HCT116 (cell line): ENCODE results near the gene APOBEC3G. TPM values are rescaled to one million over a fixed set of nuclear protein-coding genes. Genes with fewer than 3 reads are reported as not detected.

ENCODE experiments used
- ATAC-seq: fragments of 200-7000 bp; cut with Tn5 transposase; 2 replicates; pipeline ENCODE4 v1.9.1; 2020; ENCODE audit warnings: mild to moderate bottlenecking, moderate library complexity
- BruUV-seq: library from RNA; stranded (reverse); fragments of 400-500 nt; replicated peaks from 2 replicates; lab custom pipeline; 2021; lab: Mats Ljungman, UMichigan
- CTCF ChIA-PET: fragments of 300-600 bp; sonication (Branson Sonifier 250); formaldehyde crosslinking; loops from one replicate; lab custom pipeline; 2021; ENCODE audit warnings: antibody characterized with exemption; lab: Charles Lee
- POLR2A ChIA-PET: fragments of 300-600, 350-600 bp; sonication (Branson Sonifier 250); formaldehyde crosslinking; loops from one replicate; lab custom pipeline; 2021; ENCODE audit warnings: antibody characterized with exemption; lab: Charles Lee
- RAD21 ChIA-PET, 2 experiments: fragments of 300-600 bp; sonication (Branson Sonifier 250); formaldehyde crosslinking; loops; one replicate each; lab custom pipeline; 2023; ENCODE audit warnings: low total read pairs in 2 of 2; ENCODE audit not compliant: uncharacterized antibody in 2 of 2, unreplicated experiment in 2 of 2, low non-redundant PET in 1 of 2; lab: Charles Lee
- DNase-seq: peaks from one replicate; pipeline ENCODE4 v3.0.0-alpha.2; 2010; ENCODE audit warnings: low read depth, low spot score
- H2AFZ ChIP-seq: fragments of 200-600 bp; shearing (Covaris generic), sonication (generic); 2 replicates; pipeline ENCODE4 v1.6.1; 2017; ENCODE audit warnings: low read depth, mixed run types, mixed read lengths, antibody characterized with exemption, low read length; ENCODE audit not compliant: poor library complexity, severe bottlenecking
- H3K27ac ChIP-seq: 2 replicates; pipeline ENCODE4 v1.5.1; 2012; ENCODE audit warnings: low read depth, low read length
- H3K27me3 ChIP-seq: fragments of 200-600 bp; sonication (generic); 2 replicates; pipeline ENCODE4 v1.6.1; 2016; ENCODE audit warnings: mixed run types, low read length, mixed read lengths; ENCODE audit not compliant: insufficient read depth
- H3K36me3 ChIP-seq, 2 experiments: fragments of 200-500 bp in 1 of 2; fragments of 200-600 bp in 1 of 2; sonication (Bioruptor generic) in 1 of 2; sonication (generic) in 1 of 2; 2 replicates each; pipeline versions ENCODE4 v1.5.1 to v1.6.1; 2014 to 2016; ENCODE audit warnings: low read length in 2 of 2, inconsistent platforms in 1 of 2, mixed read lengths in 1 of 2, mixed run types in 1 of 2; ENCODE audit not compliant: insufficient read depth in 2 of 2, control insufficient read depth in 1 of 2
- H3K4me1 ChIP-seq, 2 experiments: fragments of 200-600 bp in 1 of 2; sonication (generic) in 1 of 2; 2 replicates each; pipeline versions ENCODE4 v1.5.1 to v1.6.1; 2012 to 2017; ENCODE audit warnings: low read length in 2 of 2, inconsistent platforms in 1 of 2, mild to moderate bottlenecking in 1 of 2, mixed read lengths in 1 of 2, mixed run types in 1 of 2, moderate library complexity in 1 of 2; ENCODE audit not compliant: insufficient read depth in 2 of 2, control insufficient read depth in 1 of 2
- H3K4me2 ChIP-seq: fragments of 200-600 bp; sonication (generic); 2 replicates; pipeline ENCODE4 v1.6.1; 2017; ENCODE audit warnings: mixed run types, low read length, mixed read lengths
- H3K4me3 ChIP-seq, 2 experiments: fragments of 200-600 bp in 1 of 2; sonication (generic) in 1 of 2; replicated peaks in 1 of 2; 2 replicates each; pipeline ENCODE4 v1.5.1; 2011 to 2016; ENCODE audit warnings: low read length in 2 of 2, control low read depth in 1 of 2, low read depth in 1 of 2, mild to moderate bottlenecking in 1 of 2, mixed read lengths in 1 of 2, mixed run types in 1 of 2
- H3K79me2 ChIP-seq: fragments of 200-600 bp; sonication (generic); 2 replicates; pipeline ENCODE4 v1.6.1; 2017; ENCODE audit warnings: mild to moderate bottlenecking, mixed run types, low read length, moderate library complexity, mixed read lengths; ENCODE audit not compliant: insufficient read depth
- H3K9ac ChIP-seq: fragments of 200-600 bp; sonication (generic); 2 replicates; pipeline ENCODE4 v1.6.1; 2016; ENCODE audit warnings: low read length, mixed read lengths
- H3K9me2 ChIP-seq: fragments of 200-600 bp; sonication (generic), shearing (Covaris generic); 2 replicates; pipeline ENCODE4 v1.6.1; 2017; ENCODE audit warnings: mixed run types, mild to moderate bottlenecking, moderate library complexity; ENCODE audit not compliant: insufficient read depth
- H3K9me3 ChIP-seq, 2 experiments: fragments of 200-500 bp in 1 of 2; fragments of 200-600 bp in 1 of 2; sonication (Bioruptor generic) in 1 of 2; sonication (generic) in 1 of 2; 2 replicates each; pipeline ENCODE4 v1.6.1; 2014 to 2017; ENCODE audit warnings: low read length in 2 of 2, mixed read lengths in 2 of 2, inconsistent platforms in 1 of 2, low read depth in 1 of 2, mild to moderate bottlenecking in 1 of 2, mixed run types in 1 of 2, moderate library complexity in 1 of 2; ENCODE audit not compliant: control insufficient read depth in 1 of 2, insufficient read depth in 1 of 2
- H4K20me1 ChIP-seq: fragments of 200-600 bp; sonication (generic), shearing (Covaris generic); 2 replicates; pipeline ENCODE4 v1.6.1; 2017; ENCODE audit warnings: mixed run types, mild to moderate bottlenecking, moderate library complexity; ENCODE audit not compliant: insufficient read depth
- EGR1 ChIP-seq: IDR thresholded peaks from 2 replicates; pipeline ENCODE4 v1.6.1; 2012; ENCODE audit warnings: low read depth
- EZH2 ChIP-seq: fragments of 200-600 bp; sonication (generic); IDR thresholded peaks from 2 replicates; pipeline ENCODE4 v1.6.1; 2017; ENCODE audit warnings: antibody characterized with exemption, mixed run types
- FOSL1 ChIP-seq: IDR thresholded peaks from 2 replicates; pipeline ENCODE4 v1.6.1; 2012; ENCODE audit warnings: low read depth
- JUND ChIP-seq: IDR thresholded peaks from 2 replicates; pipeline ENCODE4 v1.6.1; 2012
- POLR2A ChIP-seq: IDR thresholded peaks from 2 replicates; pipeline ENCODE4 v1.7.0; 2011; ENCODE audit warnings: borderline replicate concordance; ENCODE audit not compliant: insufficient read depth, insufficient read length; ENCODE audit errors: extremely low read depth
- POLR2AphosphoS5 ChIP-seq: IDR thresholded peaks from 2 replicates; pipeline ENCODE4 v1.6.1; 2011; ENCODE audit warnings: mild to moderate bottlenecking, low read depth, low read length, moderate library complexity
- SIN3A ChIP-seq: IDR thresholded peaks from 2 replicates; pipeline ENCODE4 v1.6.1; 2012; ENCODE audit warnings: low read depth
- SRF ChIP-seq: IDR thresholded peaks from 2 replicates; pipeline ENCODE4 v1.6.1; 2012; ENCODE audit warnings: low read depth
- TCF7L2 ChIP-seq: IDR thresholded peaks from 2 replicates; pipeline ENCODE4 v1.7.0; 2011; ENCODE audit warnings: borderline replicate concordance, inconsistent platforms; ENCODE audit not compliant: insufficient read depth, insufficient read length; ENCODE audit errors: extremely low read depth
- YY1 ChIP-seq: IDR thresholded peaks from 2 replicates; pipeline ENCODE4 v1.6.1; 2011; ENCODE audit warnings: low read length, low read depth, moderate library complexity, mild to moderate bottlenecking; ENCODE audit not compliant: insufficient replicate concordance; ENCODE audit errors: extremely low read depth
- ZNF274 ChIP-seq: fragments of 200-500 bp; sonication (Bioruptor generic); IDR thresholded peaks from 2 replicates; pipeline ENCODE4 v1.6.1; 2014; ENCODE audit warnings: mild to moderate bottlenecking, low read depth, low read length, inconsistent platforms
- intact Hi-C: fragments of 100-400 bp; cut with micrococcal nuclease; formaldehyde crosslinking; loops from 2 replicates; pipeline ENCODE4 v1.10.0; 2022
- total RNA-seq: library from RNA; stranded (reverse); gene quantifications from one replicate; pipeline ENCODE4 v1.2.1, GENCODE V29; 2021; ENCODE audit not compliant: unreplicated experiment
- TF ChIP-seq, protein P1 (sequence below): IDR thresholded peaks from 2 replicates; pipeline ENCODE4 v1.6.1; 2012
- TF ChIP-seq, protein P2 (sequence below): IDR thresholded peaks from 2 replicates; pipeline ENCODE4 v1.6.1; 2012

APOBEC3G gene
- total RNA-seq, 1 experiment from 2014 or later, result 0.71 TPM

DNA sequence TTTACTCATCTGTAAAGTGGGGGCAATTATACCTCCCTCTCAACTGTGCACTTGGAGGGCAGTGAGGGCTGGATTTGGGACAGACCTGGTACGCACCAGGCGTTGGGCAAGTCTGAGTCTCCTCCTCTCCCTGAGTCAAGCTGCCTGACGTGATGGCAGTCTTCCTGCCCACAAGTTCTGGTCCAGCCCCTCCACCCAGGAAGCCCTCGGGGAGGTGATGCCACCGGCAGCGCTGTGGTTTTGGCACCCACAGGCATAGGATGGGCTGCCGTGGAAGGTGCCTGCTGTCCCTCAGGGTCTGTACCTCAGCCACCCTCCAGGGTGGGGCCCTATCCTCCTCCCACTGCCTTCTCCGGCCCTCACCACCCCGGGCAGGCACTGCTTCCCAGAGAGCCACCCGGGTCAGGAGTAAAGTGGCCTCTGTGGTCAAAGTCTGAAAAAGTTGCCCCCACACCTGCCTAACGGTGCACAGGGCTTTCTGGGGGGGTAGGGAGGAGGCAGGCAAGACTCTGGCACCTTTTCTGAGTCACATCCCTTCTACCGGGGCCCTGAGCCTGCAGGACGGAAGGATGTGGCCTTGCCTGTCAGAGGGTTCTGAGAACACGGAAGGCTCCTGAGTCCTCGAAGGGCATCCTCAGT, 13.5 kb downstream of the APOBEC3G start:
- ChIA-PET CTCF (no interaction called here), RAD21 (no interaction called here), POLR2A (no interaction called here)
- H3K36me3 ChIP-seq, result no peaks in the 10 kb centered on the region
- no peak overlapping the region for H3K27ac ChIP-seq
- no peaks in the 10 kb centered on the region for H3K9me3 ChIP-seq
- no peak overlapping the region for H3K9ac ChIP-seq
- H2AFZ ChIP-seq, result no peak overlapping the region
- H3K27me3 ChIP-seq, result no peaks in the 10 kb centered on the region
- no peaks in the 10 kb centered on the region for H4K20me1 ChIP-seq
- no peaks in the 10 kb centered on the region for H3K9me2 ChIP-seq
- H3K4me3 ChIP-seq, result no peak overlapping the region
- ATAC-seq, result no peak
- intact Hi-C loops, result no loop called here
- DNase-seq, result no peak
- H3K4me1 ChIP-seq, result peaks cover 0 to 6% of the 10 kb centered on the region in 2 experiments; a peak in 1 of 4 replicates
- H3K4me2 ChIP-seq, result no peak overlapping the region
- no peaks in the 10 kb centered on the region for H3K79me2 ChIP-seq
- no peak for TF ChIP-seq POLR2A
- TF ChIP-seq EZH2, result no peak
- TF ChIP-seq JUND, result no peak
- no peak for TF ChIP-seq ZNF274
- no peak for TF ChIP-seq POLR2AphosphoS5
- TF ChIP-seq SIN3A, result no peak
- TF ChIP-seq, protein P1, sequence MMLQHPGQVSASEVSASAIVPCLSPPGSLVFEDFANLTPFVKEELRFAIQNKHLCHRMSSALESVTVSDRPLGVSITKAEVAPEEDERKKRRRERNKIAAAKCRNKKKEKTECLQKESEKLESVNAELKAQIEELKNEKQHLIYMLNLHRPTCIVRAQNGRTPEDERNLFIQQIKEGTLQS, result no peak
- TF ChIP-seq EGR1, result no peak
- TF ChIP-seq, protein P2, sequence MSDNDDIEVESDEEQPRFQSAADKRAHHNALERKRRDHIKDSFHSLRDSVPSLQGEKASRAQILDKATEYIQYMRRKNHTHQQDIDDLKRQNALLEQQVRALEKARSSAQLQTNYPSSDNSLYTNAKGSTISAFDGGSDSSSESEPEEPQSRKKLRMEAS, result no peak
- no peak for TF ChIP-seq SRF
- no peak for TF ChIP-seq TCF7L2
- no peak for TF ChIP-seq YY1
- no peak for TF ChIP-seq FOSL1
- TF ChIP-seq, all 23 proteins: peak for 0
- BruUV-seq, result no TSS peak
